Uterus (tissue), 2 donors: Measurements from ENCODE around the gene HSFX2.
"Not testable (repeated sequence)": the region's sequence is repeated elsewhere in the genome, so short reads cannot be mapped to it uniquely, and the experiment has no call there.

Experiments
- CTCF ChIP-seq, 4 experiments: fragments of 200-600 bp in 2 of 4; fragments of 450-650 bp in 2 of 4; sonication (generic) in 2 of 4; IDR thresholded peaks; one replicate each; pipeline ENCODE4 v1.5.1; 2016 to 2019; ENCODE audit warnings: antibody characterized with exemption in 4 of 4, mild to moderate bottlenecking in 2 of 4, moderate library complexity in 1 of 4
- POLR2A ChIP-seq, 2 donors: fragments of 450-650 bp; IDR thresholded peaks; one replicate each; pipeline ENCODE4 v1.6.1; 2016; ENCODE audit warnings: antibody characterized with exemption in 2 of 2, mild to moderate bottlenecking in 1 of 2, moderate library complexity in 1 of 2

- TF ChIP-seq CTCF, POLR2A (IDR thresholded peaks at IDR 0.05): not testable (repeated sequence)
Observed at GRCh38 chrX:149595214-149595613, at the start of gene HSFX2.
